HG03097 (cell line): ENCODE data around the gene IL17D.
"Not testable (repeated sequence)": the region's sequence is repeated elsewhere in the genome, so short reads cannot be mapped to it uniquely, and the experiment has no call there.

ENCODE experiments used
- ATAC-seq: cut with Tn5 transposase; IDR thresholded peaks from one replicate; pipeline ENCODE4 v1.9.1; 2021; ENCODE audit not compliant: unreplicated experiment, low FRiP score

The IL17D gene

GRCh38 chr13:20717581-20718542 lies 14.4 kb downstream of the IL17D start:
- no peak for ATAC-seq

- ATAC-seq, result no peak
Measured at GRCh38 chr13:20718958-20719566, 15.6 kb downstream of the IL17D start.

GRCh38 chr13:20719783-20720182 lies 16.3 kb downstream of the IL17D start:
- ATAC-seq, result no peak

GRCh38 chr13:20720499-20720898 lies 17.0 kb downstream of the IL17D start:
- ATAC-seq, result no peak

- no peak for ATAC-seq
Measured at GRCh38 chr13:20721058-20721453, 17.6 kb downstream of the IL17D start.

GRCh38 chr13:20721454-20722357 lies 18.2 kb downstream of the IL17D start:
- ATAC-seq, result no peak

- ATAC-seq, result no peak
Measured at GRCh38 chr13:20727856-20728255, 24.4 kb downstream of the IL17D start.

GRCh38 chr13:20728579-20729311 lies 25.2 kb downstream of the IL17D start:
- ATAC-seq, result no peak

GRCh38 chr13:20729633-20730585 lies 26.4 kb downstream of the IL17D start:
- no peak for ATAC-seq

- ATAC-seq, result no peak
Measured at GRCh38 chr13:20738616-20739015, 35.1 kb downstream of the IL17D start.

- ATAC-seq, result no peak
Measured at GRCh38 chr13:20740021-20740420, 36.5 kb downstream of the IL17D start.

- ATAC-seq, result not testable (repeated sequence)
Measured at GRCh38 chr13:20743830-20744404, 40.4 kb downstream of the IL17D start.

GRCh38 chr13:20749377-20749776 lies 45.9 kb downstream of the IL17D start:
- ATAC-seq, result no peak

- no peak for ATAC-seq
Measured at GRCh38 chr13:20754009-20754408, 50.5 kb downstream of the IL17D start.

GRCh38 chr13:20760872-20761271 lies 57.4 kb downstream of the IL17D start:
- no peak for ATAC-seq

- ATAC-seq, result no peak
Measured at GRCh38 chr13:20767309-20767943, 63.9 kb downstream of the IL17D start.

- ATAC-seq, result no peak
Measured at GRCh38 chr13:20769091-20769490, 65.6 kb downstream of the IL17D start.

- ATAC-seq, result no peak
Measured at GRCh38 chr13:20769834-20770233, 66.3 kb downstream of the IL17D start.
